Esophagus squamous epithelium (tissue), 4 donors: Measurements from ENCODE around the gene SURF2.

Experiments
- POLR2A ChIP-seq, 4 donors: fragments of 450-650 bp; IDR thresholded peaks; one replicate each; pipeline ENCODE4 v1.6.1; 2017; ENCODE audit warnings: antibody characterized with exemption in 4 of 4, mild to moderate bottlenecking in 4 of 4, moderate library complexity in 3 of 4
- TF ChIP-seq, protein P1 (sequence below), 6 experiments: fragments of 450-650 bp in 4 of 6; fragments of 200-600 bp in 2 of 6; sonication (generic) in 2 of 6; IDR thresholded peaks; one replicate each; pipeline ENCODE4 v1.5.1; 2016 to 2019; ENCODE audit warnings: antibody characterized with exemption in 6 of 6, mild to moderate bottlenecking in 4 of 6, moderate library complexity in 4 of 6

DNA sequence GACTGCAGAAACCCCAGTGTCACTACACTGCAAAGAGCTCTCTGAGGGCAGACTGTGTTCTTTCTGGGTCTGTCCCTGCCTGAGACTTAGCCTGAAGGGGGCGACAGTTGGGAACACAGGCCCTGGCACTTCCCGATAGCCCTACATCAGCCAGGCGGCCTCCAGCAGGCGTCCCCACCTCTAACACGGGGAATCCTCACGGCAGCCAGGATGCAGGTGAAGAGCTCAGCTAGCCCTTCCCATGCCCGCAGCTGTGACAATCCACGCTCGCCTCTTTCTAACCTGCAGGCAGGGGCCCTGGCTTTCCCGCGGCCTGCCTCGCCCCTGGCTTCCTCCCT, 14.3 kb upstream of the SURF2 start:
- TF ChIP-seq POLR2A (IDR thresholded peaks at IDR 0.05), result no peak
- TF ChIP-seq, protein P1, sequence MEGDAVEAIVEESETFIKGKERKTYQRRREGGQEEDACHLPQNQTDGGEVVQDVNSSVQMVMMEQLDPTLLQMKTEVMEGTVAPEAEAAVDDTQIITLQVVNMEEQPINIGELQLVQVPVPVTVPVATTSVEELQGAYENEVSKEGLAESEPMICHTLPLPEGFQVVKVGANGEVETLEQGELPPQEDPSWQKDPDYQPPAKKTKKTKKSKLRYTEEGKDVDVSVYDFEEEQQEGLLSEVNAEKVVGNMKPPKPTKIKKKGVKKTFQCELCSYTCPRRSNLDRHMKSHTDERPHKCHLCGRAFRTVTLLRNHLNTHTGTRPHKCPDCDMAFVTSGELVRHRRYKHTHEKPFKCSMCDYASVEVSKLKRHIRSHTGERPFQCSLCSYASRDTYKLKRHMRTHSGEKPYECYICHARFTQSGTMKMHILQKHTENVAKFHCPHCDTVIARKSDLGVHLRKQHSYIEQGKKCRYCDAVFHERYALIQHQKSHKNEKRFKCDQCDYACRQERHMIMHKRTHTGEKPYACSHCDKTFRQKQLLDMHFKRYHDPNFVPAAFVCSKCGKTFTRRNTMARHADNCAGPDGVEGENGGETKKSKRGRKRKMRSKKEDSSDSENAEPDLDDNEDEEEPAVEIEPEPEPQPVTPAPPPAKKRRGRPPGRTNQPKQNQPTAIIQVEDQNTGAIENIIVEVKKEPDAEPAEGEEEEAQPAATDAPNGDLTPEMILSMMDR (IDR thresholded peaks at IDR 0.05), result peak in 1 of 6 experiments; percentile 17
